HG02571 (cell line): ENCODE measurements around the gene KLF14.
"Not testable (repeated sequence)": the region's sequence is repeated elsewhere in the genome, so short reads cannot be mapped to it uniquely, and the experiment has no call there.

ENCODE experiments used
- ATAC-seq: cut with Tn5 transposase; IDR thresholded peaks from one replicate; pipeline ENCODE4 v1.9.1; 2021; ENCODE audit warnings: mild to moderate bottlenecking, moderate library complexity; ENCODE audit not compliant: unreplicated experiment

The KLF14 gene

DNA sequence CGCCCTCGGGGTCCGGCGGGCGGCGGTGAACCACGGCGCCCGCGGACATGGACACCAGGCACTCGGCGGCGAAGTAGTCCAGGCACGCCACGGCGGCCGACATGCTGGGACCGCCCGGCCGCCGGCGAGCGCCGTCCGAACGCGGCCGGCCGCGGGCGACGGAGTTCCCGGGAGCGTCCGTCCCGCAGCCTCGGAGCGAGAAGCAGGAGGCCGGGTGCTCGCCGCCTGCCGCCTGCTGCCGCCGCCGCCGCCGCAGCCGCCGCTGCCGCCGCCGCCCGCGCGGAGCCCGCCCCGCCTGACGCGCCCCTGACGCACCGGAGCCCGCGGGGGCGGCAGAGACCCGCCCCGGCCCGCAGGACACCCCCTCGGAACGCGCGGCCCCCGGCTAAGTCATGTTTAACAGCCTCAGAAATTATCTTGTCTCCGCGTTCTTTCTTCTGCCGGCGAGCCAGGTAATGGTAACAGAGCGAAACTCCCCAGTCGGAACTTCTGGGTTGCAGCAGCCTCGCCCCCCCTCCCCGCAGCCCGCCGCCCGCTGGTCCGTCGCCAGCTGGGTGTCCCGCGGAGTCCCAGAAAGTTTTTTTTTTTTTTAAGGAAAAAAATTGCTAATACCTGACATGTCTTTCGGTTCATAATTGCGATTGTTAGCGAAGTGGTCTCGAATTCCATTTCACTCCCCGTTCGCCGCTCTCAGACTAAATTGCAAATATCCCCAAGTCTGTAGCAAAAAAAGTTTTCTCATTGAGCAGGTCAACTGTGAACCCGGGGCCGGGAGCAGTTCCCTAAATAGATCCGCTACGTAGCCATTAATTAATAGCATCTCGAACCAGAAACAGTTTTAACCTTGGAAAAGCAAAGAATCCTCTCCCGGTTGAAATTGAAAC is at the start of gene KLF14:
KLF14 (minus strand) TSS at position 277 of the 884 bp plus-strand sequence; CDS start at position 103, 174 bp downstream.
- ATAC-seq, result no peak

DNA sequence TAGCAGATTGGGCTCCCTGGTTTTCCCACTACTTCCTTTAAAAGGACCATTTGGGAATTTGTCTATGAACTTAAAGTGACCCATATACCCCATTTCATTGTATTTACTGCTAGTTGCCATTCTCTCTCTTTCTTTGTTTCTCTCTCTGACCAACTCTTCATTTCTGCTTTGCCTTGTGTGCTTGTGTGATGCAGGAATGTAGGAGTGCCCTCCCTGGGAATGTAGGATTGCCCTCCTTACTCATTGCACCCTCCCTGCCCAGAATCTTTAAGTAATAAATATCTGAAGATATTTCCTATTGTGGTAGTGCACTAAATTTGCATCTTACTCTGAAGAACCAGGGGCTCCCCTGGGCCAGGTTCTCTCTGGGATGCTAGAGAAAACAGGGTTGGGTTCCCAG is 47.3 kb upstream of the KLF14 start:
- ATAC-seq, result no peak

DNA sequence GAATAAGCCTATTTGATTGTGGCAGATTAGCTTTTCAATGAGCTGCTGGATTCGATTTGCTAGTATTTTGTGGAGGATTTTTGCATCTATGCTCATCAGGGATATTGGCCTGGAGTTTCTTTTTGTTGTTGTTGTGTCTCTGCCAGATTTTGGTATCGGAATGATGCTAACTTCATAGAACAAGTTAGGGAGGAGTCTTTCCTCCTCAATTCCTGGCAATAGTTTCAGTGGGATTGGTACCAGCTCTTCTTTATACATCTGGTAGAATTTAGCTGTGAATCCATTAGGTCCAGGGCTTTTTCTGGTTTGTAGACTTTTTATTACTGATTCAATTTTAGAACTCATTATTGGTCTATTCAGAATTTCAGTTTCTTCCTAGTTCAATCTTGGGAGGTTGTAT is 43.4 kb upstream of the KLF14 start:
- ATAC-seq, result no peak

DNA sequence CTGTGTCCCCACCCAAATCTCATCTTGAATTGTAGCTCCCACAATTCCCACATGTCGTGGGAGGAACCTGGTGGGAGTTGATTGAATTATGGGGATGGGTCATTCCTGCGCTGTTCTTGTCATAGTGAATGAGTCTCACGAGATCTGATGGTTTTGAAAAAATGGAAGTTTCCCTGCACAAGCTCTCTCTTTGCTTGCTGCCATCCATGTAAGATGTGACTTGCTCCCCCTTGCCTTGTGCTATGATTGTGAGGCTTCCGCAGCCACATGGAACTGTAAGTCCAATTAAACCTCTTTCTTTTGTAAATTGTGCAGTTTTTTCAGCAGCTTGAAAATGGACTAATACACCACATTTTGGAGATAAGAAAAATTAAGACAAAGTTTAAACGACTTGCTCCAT is 38.4 kb upstream of the KLF14 start:
- not testable (repeated sequence) for ATAC-seq

DNA sequence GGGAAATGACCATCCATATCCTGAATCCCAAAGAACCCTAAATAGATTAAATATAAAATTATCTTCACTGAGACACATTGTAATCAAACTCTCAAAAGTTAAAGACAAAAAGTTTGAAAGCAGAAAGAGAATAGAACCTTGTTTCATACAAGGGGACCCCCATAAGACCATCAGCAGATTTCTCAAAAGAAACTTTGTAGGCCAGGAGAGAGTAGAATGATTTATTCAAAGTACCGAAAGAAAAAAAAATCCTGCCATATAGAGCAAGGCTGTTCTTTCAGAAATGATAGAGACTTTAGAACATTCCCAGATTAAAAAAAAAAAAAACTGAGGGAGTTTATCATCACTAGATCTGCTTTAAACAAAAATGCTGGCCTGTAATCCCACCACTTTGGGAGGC is 34.8 kb upstream of the KLF14 start:
- ATAC-seq, result no peak

DNA sequence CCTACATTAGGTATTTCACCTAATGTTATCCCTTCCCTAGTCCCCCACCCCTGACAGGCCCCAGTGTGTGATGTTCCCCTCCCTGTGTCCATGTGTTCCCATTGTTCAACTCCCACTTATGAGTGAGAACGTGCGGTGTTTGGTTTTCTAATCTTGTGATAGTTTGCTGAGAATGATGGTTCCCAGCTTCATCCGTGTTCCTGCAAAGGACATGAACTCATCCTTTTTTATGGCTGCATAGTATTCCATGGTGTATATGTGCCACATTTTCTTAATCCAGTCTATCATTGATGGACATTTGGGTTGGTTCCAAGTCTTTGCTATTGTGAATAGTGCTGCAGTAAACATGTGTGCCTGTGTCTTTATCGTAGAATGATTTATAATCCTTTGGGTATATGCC is 30.6 kb upstream of the KLF14 start:
- not testable (repeated sequence) for ATAC-seq

DNA sequence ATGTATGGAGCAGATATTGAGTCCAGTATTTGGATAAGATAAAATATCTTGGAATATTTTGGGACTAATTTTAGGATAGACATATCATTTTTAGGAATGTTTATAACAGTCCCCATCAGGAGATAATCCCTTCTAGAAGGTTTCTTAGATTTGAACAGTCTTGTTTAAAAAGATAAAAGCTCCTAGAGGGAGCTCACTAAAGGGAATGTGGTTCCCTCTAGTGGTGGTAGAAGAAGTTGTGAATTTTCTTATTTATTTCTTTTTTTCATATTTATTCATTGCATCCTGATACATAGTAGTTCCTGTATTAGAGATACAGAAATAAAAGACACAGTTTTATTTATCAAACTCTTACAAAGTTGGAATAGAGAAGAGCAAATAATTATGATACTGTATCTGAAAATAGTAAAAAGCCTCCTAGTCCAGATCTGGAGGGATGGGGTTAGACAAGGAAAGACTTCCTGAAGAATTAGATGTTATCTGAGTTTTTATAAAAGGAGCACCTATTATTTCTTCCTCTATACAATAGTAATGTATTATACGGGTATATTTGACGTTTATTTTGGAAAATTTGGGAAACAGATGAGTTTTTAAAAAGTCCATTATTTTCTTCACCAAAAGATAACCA is 24.5 kb upstream of the KLF14 start:
- ATAC-seq, result no peak

DNA sequence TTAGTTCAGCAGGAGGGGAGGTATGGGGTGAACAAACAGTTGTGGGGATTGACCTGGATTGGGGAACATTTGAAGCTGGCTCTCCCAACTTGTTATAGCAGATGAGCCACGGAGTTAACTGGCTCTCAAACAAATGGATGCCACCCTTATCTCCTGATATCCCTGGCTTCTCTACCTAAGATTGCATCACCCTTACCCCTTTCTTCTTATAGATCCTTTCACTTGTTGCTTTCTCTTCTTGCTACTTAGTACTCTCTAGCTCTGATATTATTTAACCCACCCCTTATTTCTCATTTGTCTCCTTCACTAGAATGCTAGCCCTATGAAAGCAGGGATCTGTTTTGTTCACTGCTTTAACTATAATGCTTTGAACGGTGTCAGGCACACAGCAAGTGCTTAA is 22.3 kb upstream of the KLF14 start:
- ATAC-seq, result no peak

DNA sequence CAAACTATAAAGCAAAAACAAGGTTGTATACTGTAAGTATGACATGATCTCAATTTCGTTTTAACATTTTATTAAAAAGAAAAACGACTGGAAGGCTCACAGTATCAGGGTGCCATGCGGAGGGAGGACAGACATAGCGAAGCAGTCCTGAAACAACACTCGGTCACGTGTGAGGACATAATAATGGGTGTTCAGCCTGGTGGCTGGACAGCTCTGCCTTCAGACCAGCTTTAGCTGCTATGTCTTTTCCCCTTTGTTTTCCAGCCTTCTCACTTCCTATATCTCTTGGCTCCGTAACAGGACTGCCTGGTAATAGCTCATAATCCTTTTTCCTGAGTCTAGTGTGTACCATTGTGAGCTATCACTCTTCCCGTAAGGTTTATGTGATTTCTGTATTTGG is 18.4 kb upstream of the KLF14 start:
- no peak for ATAC-seq

DNA sequence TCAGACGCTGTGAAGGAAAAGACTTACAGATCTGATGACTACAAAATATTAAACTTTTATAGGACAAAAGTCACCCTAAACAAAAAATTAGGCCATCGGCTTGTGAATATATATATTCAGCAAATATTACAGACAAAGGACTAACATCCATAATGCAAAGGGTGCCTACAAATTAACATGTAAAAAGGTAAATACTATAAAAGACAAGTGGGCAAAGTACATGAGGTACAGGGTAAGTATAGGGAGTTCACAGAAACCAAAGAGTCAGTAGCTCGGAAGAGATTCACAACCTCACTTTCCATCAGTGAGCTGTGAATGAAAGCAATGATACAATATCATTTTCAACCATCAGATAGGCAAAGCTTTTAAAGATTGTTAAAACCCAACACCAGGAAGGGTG is 16.7 kb upstream of the KLF14 start:
- no peak for ATAC-seq

DNA sequence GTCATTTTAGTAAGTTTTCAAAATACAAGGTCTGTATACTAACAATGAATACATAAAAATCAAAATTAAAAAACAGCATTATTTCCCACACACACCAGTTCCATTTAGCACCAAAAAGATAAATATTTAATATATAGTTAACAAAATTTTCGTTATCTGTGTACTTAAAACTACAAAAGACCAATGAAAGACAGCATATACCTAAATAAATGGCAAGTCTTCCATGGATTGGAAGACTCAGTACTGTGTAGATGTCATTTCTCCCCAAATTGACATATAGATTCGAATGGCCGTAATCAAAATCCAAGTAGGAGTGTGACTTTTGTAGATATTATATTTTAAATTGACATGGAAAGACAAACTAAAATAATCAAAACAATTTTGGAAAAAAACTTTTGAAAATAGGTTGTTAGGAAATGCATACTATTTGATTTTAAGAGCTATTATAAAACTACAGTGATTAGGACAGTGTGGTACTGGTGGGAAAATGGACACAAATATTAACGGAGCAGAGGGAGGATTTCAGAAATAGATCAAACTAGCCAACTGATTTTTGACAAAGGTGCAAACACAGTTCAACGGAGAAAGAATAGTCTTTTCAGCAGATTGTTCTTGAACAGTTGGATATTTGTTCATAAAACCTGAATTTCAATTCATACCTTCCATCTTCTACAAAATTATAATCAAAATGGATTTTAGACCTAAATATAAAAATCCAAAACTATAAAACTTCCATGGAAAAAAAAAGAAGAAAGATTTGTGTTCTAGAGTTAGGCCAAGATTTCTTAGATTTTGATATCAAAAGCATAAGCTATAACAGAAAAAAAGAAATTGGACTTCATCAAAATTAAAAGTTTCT is 14.8 kb upstream of the KLF14 start:
- ATAC-seq, result no peak

DNA sequence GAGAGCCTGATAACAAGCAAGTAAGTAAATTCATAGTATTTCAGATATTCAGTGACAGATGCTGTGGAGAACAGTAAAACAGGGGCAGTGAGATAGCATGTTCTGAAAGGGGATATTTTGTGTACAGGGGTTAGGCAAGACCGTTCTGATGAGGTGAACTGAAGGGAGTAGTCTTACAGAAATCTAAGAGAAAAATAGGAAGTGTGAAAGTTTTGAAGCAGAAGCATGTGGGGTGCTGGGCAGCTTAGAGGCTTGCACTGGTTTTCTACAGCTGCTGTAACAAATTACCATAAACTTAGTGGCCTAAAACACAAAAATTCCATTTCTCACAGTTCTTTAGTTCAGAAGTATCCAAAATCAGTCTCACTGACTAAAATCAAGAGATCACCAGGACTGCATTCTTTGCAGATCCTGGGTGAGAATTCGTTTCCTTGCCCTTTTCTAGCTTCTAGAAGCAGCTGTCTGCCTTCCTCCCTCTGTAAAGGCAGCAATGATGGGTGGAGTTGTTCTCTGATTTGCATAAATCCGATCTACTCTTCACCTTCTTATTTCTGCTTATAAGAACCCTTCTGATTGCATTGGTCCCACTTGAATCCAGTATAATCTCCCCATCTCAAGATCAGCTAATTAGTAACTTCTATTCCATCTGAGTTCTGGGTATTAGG is 7.5 kb upstream of the KLF14 start:
- no peak for ATAC-seq

DNA sequence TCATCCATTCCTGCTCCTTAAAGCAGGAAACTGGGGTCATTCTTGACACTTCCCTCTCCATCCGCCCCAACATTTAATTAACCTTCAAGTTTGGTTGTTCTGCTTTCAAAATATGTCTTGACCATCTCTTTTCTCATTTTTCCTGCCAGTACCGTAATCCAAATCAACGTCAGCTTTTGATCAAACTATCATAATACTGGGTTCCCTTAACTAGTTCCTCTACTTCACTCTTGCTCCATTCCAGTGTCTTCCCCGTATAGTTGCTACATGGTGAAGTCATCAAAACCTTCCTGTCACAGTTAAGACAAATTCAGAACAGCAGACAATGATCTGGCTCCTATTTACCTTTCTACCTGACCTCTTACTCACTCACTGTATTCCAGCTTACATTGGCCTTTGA is 6.6 kb upstream of the KLF14 start:
- ATAC-seq, result no peak

DNA sequence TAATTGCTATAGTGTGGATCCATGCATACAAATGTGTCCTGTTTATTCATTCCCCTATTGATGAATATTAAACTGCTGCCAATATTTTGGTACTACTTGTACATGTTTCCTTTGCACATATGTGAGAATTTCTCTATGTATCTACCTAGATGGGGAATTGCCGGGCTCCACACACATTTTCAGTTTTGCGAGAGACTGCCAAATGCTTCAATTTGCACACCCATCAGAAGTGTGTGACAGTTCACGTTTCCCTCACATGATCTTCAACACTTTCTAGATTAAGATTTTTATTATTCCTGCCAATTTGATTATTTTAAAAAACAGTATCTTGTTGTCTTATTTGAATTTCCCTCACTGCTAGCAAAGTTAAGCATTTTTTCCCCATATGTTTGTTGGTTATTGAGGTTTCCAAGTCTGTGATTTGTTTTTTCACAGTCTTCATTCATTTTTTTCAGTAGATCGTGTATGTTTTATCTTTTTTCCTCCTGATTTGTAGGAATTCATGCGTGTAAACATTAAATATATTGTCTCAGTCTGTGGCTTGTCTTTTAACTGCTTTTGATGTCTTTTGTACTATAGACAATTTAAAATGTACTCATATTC is 2.4 kb upstream of the KLF14 start:
- ATAC-seq, result no peak

DNA sequence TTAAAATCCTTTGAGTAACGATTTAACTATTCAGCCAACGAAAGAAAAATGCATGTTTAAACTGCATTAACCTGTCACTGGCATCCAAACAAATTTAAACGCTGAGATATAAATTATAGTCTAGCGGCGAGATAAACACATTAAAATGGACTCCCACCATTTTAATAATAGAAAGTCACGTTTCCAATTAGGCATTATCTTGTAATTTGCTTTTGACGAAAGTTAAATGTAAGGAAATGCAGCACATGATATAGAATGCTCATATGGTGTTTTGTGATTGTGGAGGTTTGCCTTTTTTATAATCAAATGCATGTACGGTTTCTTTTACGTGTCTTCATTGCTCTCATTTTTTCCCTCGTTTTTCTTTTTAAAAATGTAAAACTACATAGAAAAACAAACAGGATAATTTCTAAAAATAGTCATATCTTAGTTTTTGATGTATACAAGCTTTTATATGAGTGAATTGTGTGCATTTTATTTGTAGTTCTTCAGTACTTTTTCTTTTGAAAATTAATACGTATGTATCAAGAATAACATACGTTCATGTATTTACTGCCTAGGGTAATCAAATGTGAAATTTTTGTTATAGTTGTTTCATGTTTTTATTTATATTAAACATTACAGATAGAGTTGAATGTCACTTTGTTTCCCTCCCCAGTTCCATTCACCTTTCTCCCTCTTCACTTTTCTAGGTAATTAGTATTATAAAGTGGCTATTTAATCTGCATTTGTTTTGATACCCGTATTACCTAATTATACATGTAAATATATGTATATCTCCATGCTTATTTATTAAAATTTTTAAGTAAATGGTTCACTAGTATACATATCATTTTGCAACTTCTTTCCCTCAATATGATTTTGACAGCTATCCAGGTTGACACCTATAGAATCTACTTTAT is 1.1 kb upstream of the KLF14 start:
- no peak for ATAC-seq

DNA sequence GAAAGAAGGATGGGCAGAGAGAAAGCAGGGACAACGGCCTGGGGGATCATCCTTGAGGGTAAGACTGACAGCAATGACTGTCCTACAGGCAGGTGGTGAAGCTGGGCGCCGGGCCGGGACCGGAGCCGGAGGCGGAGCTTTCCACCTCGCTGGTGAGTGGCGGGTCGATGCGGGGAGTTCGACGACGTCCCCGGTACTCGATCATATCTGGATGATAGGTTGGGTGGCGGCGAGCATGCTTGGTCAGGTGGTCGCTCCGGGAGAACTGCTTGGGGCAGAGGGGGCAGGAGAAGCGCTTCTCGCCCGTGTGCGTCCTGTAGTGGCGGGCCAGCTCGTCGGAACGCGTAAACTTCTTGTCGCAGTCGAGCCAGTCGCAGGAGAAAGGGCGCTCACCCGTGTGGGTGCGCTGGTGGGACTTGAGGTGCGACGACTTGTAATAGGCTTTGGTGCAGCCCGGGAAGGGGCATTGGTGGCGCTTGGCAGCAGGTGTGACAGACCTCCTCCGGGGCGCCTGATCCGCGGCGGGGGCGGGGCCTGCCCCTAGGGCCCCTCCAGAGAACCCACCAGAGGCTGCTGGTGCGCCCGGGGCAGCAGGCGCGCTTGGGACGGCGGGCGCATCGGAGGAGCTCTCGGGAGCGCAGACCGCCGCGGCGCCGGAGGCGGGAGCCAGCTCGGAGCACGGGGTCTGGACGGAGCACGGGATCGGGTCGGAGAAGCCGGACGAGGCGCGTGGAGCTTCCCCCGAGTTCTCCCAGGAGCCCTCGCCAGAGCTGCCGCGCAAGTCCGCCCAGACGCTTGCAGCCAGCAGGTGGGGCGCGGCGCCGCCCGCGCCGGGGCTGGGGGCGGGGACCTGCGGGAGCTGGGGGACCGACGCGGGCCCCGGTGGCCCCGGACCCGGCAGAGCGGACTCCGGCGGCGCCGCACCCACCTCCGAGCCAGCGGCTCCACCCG is 752 bp downstream of the KLF14 start:
- ATAC-seq, result no peak

DNA sequence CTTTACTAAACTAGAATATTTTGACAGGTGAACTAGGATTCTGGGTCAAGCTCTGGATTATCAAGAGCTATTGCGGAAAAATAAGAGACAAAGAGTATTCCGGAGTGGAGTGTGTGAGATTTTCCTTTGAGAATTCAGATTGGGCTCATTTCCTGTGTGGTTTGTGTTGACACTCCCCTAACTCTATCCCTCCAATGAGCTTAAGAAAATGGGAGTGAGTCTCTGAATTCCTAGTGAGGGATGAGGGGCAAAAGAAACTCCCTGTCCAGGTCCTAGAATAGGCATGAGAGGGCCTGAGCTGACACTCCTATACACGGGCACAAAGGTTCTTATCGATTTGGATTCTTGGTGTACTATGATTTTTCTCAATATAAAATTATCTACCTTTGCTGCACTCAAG is 10.2 kb downstream of the KLF14 start:
- ATAC-seq, result no peak

DNA sequence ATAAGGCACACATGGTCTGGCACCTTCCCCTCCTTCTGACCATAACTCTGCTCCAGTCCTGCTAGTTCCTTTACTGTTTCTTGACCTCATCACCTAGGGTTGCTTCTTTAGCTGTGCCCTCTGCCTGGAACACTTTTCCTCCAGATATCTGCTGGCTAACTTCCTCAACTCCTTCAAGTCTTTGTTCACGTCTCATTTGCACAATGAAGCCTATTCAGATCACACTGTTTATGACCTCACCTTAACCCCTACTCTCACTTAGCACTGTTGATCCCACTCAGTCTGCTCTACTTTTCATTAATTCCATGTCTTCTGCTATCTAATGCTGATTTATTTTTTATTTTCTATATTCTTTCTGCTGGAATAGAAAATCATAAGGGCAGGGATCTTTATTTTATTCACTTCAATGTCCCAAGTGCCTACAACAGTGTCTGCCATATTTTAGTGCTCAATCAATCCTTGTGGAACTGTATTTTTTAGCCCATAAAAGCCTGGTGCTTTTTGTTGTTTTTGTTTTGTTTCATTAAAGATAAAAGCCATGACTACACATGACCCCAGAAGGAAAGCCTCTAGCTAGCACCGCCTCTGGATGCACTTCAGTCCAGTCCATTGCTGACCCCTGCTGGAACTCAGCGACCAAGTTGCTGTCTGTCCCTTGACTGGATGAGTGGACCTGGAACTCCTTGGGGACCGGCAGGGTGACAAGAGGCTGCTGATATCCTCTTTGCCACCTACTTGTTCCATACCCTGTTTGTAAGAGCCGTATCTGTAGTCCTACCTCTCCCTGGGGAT is 12.3 kb downstream of the KLF14 start:
- ATAC-seq, result no peak
